GM13977 (cell line): ENCODE data around the gene TRIM15.
"Not testable (repeated sequence)": the region's sequence is repeated elsewhere in the genome, so short reads cannot be mapped to it uniquely, and the experiment has no call there.

Experiments used
- DNase-seq: peaks from one replicate; pipeline ENCODE4 v3.0.0; 2012; ENCODE audit warnings: low spot score
- in situ Hi-C: fragments of 300-500 bp; cut with MboI; formaldehyde crosslinking; loops from one replicate; pipeline ENCODE4 v1.12.0; 2022; ENCODE audit warnings: low sequenced_read_pairs, low pct_unique_long_range_greater_than_20kb, mixed read lengths, inconsistent platforms; ENCODE audit not compliant: unreplicated experiment
- TF ChIP-seq, protein P1 (sequence below): IDR thresholded peaks from 2 replicates; pipeline ENCODE4 v1.5.1; 2012; ENCODE audit warnings: mild to moderate bottlenecking, control low read depth; ENCODE audit not compliant: insufficient read depth; ENCODE audit errors: extremely low read depth, missing control alignments

TRIM15 gene

DNA sequence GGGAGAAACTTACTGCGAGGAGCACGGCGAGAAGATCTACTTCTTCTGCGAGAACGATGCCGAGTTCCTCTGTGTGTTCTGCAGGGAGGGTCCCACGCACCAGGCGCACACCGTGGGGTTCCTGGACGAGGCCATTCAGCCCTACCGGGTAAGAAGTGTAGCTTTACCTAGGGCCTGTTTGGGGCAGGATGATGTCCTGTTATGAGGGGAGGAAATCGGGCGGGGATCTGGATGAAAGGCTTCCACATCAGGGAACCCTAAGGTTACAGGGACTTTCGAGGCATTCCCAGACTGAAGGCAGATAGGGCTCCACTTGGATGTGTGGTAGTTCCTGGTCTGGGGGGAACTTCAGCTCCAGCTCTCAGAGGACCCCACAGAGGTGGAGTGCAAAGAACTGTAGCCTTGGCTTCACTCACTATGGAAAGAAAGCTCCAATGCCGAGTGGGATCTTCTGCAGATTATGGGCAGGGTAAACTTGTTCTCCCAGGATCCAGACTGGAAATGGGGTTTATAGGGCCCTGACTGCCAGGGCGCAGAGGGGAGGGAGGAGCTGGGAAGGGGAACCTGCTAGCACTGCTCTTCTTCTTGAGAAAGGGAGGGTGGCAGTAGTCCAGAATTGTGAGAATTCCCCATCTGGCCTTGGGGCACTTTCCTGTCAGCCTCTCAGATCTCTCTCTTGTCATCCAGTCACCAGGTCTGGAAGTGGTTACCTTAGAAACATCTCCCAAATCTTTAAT lies 740 bp downstream of the TRIM15 start:
- DNase-seq = no peak
- in situ Hi-C loops = no loop called here
- TF ChIP-seq, protein P1, sequence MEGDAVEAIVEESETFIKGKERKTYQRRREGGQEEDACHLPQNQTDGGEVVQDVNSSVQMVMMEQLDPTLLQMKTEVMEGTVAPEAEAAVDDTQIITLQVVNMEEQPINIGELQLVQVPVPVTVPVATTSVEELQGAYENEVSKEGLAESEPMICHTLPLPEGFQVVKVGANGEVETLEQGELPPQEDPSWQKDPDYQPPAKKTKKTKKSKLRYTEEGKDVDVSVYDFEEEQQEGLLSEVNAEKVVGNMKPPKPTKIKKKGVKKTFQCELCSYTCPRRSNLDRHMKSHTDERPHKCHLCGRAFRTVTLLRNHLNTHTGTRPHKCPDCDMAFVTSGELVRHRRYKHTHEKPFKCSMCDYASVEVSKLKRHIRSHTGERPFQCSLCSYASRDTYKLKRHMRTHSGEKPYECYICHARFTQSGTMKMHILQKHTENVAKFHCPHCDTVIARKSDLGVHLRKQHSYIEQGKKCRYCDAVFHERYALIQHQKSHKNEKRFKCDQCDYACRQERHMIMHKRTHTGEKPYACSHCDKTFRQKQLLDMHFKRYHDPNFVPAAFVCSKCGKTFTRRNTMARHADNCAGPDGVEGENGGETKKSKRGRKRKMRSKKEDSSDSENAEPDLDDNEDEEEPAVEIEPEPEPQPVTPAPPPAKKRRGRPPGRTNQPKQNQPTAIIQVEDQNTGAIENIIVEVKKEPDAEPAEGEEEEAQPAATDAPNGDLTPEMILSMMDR = no peak

- DNase-seq = no peak
- TF ChIP-seq, protein P1 = no peak
- in situ Hi-C loops = no loop called here
Observed at GRCh38 chr6:30164714-30165113, 1.4 kb downstream of the TRIM15 start.

- DNase-seq, in situ Hi-C loops: not testable (repeated sequence)
Observed at GRCh38 chr6:30165238-30165637, 1.9 kb downstream of the TRIM15 start.

- in situ Hi-C loops = no loop called here
- TF ChIP-seq, protein P1 = no peak
- no peak for DNase-seq
Observed at GRCh38 chr6:30167101-30167500, 3.8 kb downstream of the TRIM15 start.

DNA sequence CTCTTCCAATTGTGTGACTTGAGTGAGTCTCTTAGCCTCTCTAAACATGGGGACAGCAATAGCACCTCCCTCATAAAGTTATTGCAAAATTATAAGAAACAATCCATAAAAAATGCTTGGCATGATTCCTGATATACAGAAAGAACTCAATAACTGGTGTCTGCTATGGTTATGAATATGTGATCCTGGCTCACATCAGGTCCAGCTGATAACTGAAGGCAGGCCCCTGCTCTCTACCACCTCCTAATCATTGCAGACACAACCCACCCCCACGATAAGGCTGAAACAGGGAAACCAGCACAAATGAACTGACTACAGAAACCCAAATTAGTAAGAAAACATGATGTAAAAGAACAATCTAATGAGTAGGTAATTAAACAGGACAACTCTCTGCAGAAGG lies 5.4 kb downstream of the TRIM15 start:
- in situ Hi-C loops = no loop called here
- no peak for DNase-seq
- TF ChIP-seq, protein P1 = no peak

DNA sequence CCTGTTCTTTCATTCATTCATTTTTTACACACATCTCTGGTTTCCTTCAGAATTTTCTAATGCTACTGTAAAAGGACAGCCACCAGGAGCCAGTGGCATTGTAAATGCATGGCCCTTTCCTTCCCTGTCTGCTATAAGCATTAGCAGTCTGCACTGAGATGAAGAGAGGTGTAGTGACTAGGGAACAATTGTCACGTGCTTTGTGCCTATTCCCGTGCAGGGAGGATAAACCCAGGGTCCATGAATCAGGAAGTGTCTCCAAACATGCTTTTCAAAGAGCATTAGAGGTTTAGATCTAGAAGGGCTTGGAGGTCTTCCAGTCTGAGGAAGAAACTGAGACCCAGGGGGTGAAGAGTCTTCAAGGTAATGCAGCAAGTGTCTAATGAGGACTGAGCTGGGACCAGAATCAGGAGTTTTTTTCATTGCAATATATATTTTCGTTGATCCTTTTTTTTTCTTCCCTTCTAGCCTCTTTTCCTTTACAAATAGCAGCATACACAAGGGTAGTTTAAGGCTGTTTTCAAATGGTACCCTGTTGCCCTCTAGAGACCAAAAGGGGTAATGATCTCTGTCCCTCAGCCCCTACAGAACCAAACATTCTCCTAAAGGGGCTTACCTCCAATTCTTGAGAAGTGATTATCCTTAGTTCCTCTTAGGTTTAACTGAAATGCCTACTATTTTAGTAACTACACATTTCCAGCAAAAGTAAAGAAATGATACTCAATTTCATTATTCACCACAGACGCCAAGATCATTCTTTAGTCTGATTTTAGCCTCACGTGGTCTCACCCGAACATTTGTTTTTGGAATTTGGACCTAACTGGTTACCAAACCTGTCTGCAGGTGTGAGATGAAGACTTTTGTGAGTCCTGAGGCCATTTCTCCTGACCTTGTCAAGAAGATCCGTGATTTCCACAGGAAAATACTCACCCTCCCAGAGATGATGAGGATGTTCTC lies 6.6 kb downstream of the TRIM15 start:
- peak; percentile 77 for DNase-seq
- in situ Hi-C loops = no loop called here
- TF ChIP-seq, protein P1 = peak; percentile 78
